OCI-LY7 (cell line): ENCODE measurements around the gene MAP6. TPM values are rescaled to one million over a fixed set of nuclear protein-coding genes. Genes with fewer than 3 reads are reported as not detected.

Experiments used
- BruUV-seq: library from RNA; stranded (reverse); fragments of 400-500 nt; replicated peaks from 2 replicates; lab custom pipeline; 2021; lab: Mats Ljungman, UMichigan
- CTCF ChIA-PET: fragments of 300-600 bp; sonication (Branson Sonifier 250); formaldehyde crosslinking; loops from one replicate; lab custom pipeline; 2022; ENCODE audit warnings: antibody characterized with exemption; ENCODE audit not compliant: unreplicated experiment; lab: Charles Lee
- POLR2A ChIA-PET: fragments of 300-600 bp; sonication (Branson Sonifier 250); formaldehyde crosslinking; loops from one replicate; lab custom pipeline; 2022; ENCODE audit warnings: antibody characterized with exemption; lab: Charles Lee
- DNase-seq: peaks from one replicate; pipeline ENCODE4 v3.0.0-alpha.2; 2015; ENCODE audit warnings: low spot score
- H2AFZ ChIP-seq: fragments of 200-600 bp; sonication (generic), shearing (Covaris generic); 2 replicates; pipeline ENCODE4 v1.6.1; 2014; ENCODE audit warnings: mild to moderate bottlenecking, antibody characterized with exemption, low read length, moderate library complexity
- H3K27ac ChIP-seq: fragments of 200-600 bp; sonication (generic); 2 replicates; pipeline ENCODE4 v1.5.1; 2014; ENCODE audit warnings: mixed run types, low read depth, mild to moderate bottlenecking, moderate library complexity, low read length, inconsistent platforms; ENCODE audit not compliant: poor library complexity, severe bottlenecking
- H3K36me3 ChIP-seq: fragments of 200-600 bp; sonication (generic); 2 replicates; pipeline ENCODE4 v1.6.1; 2014; ENCODE audit warnings: mild to moderate bottlenecking, antibody characterized with exemption, low read length, moderate library complexity, mixed read lengths; ENCODE audit not compliant: insufficient read depth
- H3K4me1 ChIP-seq: fragments of 200-600 bp; sonication (generic); 2 replicates; pipeline ENCODE4 v1.5.1; 2014; ENCODE audit warnings: mild to moderate bottlenecking, low read length; ENCODE audit not compliant: insufficient read depth, poor library complexity, severe bottlenecking
- H3K4me2 ChIP-seq: fragments of 200-600 bp; sonication (generic); 2 replicates; pipeline ENCODE4 v1.6.1; 2014; ENCODE audit warnings: mild to moderate bottlenecking, low read length
- H3K4me3 ChIP-seq: fragments of 200-600 bp; sonication (generic); 2 replicates; pipeline ENCODE4 v1.5.1; 2014; ENCODE audit warnings: mild to moderate bottlenecking, low read depth, low read length; ENCODE audit not compliant: poor library complexity, severe bottlenecking
- H3K79me2 ChIP-seq: fragments of 200-600 bp; sonication (generic); 2 replicates; pipeline ENCODE4 v1.6.1; 2016; ENCODE audit warnings: low read depth, mild to moderate bottlenecking, low read length, moderate library complexity, mixed read lengths; ENCODE audit not compliant: insufficient read depth
- H3K9me2 ChIP-seq: fragments of 200-600 bp; sonication (generic); 2 replicates; pipeline ENCODE4 v1.6.1; 2016; ENCODE audit warnings: mild to moderate bottlenecking, low read length, mixed read lengths; ENCODE audit not compliant: insufficient read depth
- H3K9me3 ChIP-seq: fragments of 200-600 bp; sonication (generic); 2 replicates; pipeline ENCODE4 v1.6.1; 2014; ENCODE audit warnings: mild to moderate bottlenecking, mixed run types, low read length, mixed read lengths
- H4K20me1 ChIP-seq: fragments of 200-600 bp; sonication (generic); 2 replicates; pipeline ENCODE4 v1.6.1; 2014; ENCODE audit warnings: mild to moderate bottlenecking, antibody characterized with exemption, low read length, moderate library complexity, mixed read lengths; ENCODE audit not compliant: insufficient read depth
- CTCF ChIP-seq: fragments of 200-600 bp; sonication (generic); conservative IDR thresholded peaks from 2 replicates; pipeline ENCODE4 v1.5.1; 2014; ENCODE audit warnings: mild to moderate bottlenecking, antibody characterized with exemption, low read length, moderate library complexity, mixed read lengths
- EZH2phosphoT487 ChIP-seq: fragments of 200-600 bp; sonication (generic); IDR thresholded peaks from 2 replicates; pipeline ENCODE4 v1.6.1; 2018; ENCODE audit warnings: low read depth, borderline replicate concordance, mild to moderate bottlenecking, mixed run types, antibody characterized with exemption, low read length, moderate library complexity, mixed read lengths
- intact Hi-C: fragments of 100-400 bp; cut with micrococcal nuclease; formaldehyde crosslinking; loops from one replicate; pipeline ENCODE4 v1.10.0; 2022; ENCODE audit not compliant: unreplicated experiment
- total RNA-seq, 2 experiments: library from RNA; depleted of rRNA in 1 of 2; stranded (reverse); fragments of >200 nt in 1 of 2; shearing (Covaris generic) in 1 of 2; gene quantifications; 2 replicates each; pipeline ENCODE4 v1.2.3, GENCODE V29; 2014 to 2022

MAP6 gene
- total RNA-seq, 2 experiments from 2014 or later, result not detected

GRCh38 chr11:75562836-75563484 lies 105.9 kb downstream of the MAP6 start:
- Histone ChIP-seq H4K20me1 (no peaks in the 10 kb centered on the region), H3K4me1 (no peaks in the 10 kb centered on the region), H3K36me3 (no peaks in the 10 kb centered on the region), H3K9me2 (no peaks in the 10 kb centered on the region), H3K27ac (no peak overlapping the region), H2AFZ (no peak overlapping the region), H3K79me2 (no peaks in the 10 kb centered on the region), H3K9me3 (no peaks in the 10 kb centered on the region), H3K4me2 (no peak overlapping the region), H3K4me3 (no peak overlapping the region)
- no peak for DNase-seq
- POLR2A ChIA-PET, result no interaction called here
- no TSS peak for BruUV-seq
- TF ChIP-seq CTCF (no peak), EZH2phosphoT487 (no peak)
- CTCF ChIA-PET, result no interaction called here
- intact Hi-C loops, result no loop called here

GRCh38 chr11:75562048-75562835 lies 106.6 kb downstream of the MAP6 start, which contains the start of gene SERPINH1:
Gene SERPINH1, plus strand, starts transcription at chr11:75562253. Its CDS starts 4,097 bp downstream, at chr11:75566350.
- Histone ChIP-seq H3K79me2 (no peaks in the 10 kb centered on the region), H3K4me3 (no peak within 1 kb of the TSS), H3K9me2 (no peaks in the 10 kb centered on the region), H2AFZ (no peak within 1 kb of the TSS), H3K9me3 (no peaks in the 10 kb centered on the region), H3K36me3 (no peaks in the 10 kb centered on the region), H3K27ac (no peak within 1 kb of the TSS), H3K4me2 (no peak within 1 kb of the TSS), H4K20me1 (no peaks in the 10 kb centered on the region), H3K4me1 (no peaks in the 10 kb centered on the region)
- CTCF ChIA-PET, result no interaction called here
- POLR2A ChIA-PET, result interaction anchor here (0.6 kb wide), 1 partner anchor 102 kb away, joined by 3 read pairs; no protein-coding TSS in a partner anchor
- BruUV-seq, result no TSS peak
- DNase-seq, result no peak
- intact Hi-C loops, result no loop called here
- no peak for TF ChIP-seq EZH2phosphoT487
- TF ChIP-seq CTCF, result no peak
